Measurements from ENCODE around the gene TSPAN9.

Gene TSPAN9

DNA sequence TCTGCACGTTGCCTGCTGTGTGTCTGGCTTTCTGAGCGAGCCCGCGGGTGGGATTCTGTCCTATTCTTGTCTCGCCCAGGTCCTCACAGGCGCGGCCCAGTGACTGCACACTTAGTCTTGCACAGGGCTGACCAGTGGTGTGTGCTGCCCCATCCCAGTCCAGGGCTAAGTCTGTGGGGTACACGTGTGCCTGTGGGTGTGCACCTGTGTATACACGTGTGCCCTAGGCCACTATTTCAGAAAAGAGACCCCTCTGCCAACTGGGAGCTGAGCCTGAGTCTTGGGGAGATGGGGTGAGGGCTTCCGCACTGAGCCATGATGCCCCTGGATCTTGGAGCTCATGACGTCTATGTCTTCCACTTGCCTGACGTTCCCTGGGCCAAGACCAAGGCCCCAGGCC, 228.3 kb downstream of the TSPAN9 start:
- no peak for DNase-seq

DNA sequence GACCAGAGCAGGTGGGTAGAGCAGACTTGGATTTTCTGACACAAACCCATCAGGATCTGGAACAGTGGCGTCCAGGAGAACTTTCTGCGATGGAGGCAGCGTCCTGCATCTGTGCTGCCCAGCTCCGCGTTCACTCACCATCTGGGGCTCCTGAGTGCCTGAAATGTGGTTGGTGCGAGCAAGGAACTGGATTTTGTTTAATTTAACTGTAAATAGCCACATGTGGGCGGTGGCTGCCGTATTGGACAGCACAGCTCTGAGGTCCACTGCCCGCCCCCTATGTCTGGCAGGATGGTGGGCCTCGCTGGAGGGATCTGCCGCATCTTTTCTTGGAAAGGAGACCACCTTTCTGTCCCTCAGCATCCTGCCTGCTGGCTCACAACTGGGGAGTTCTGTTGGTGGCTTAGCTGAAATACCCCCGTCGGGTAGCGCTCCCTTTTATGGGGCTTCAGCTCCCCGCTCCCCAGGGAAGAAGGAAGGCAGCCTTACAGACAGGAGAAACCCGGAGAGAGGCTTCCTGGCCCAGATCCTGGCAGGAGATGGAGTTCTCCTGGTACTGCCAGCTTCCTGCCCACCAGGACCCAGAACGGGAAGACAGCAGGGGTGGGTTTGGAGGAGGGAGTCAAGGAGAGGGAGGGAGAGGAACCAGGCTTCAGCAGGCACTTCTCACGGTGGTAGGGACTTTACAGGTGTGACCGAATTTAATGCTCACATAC, 228.9 kb downstream of the TSPAN9 start:
- DNase-seq = no peak

- DNase-seq = no peak
Measured at GRCh38 chr12:3307389-3307788, 230.2 kb downstream of the TSPAN9 start.

- DNase-seq = no peak
Measured at GRCh38 chr12:3308063-3308462, 230.9 kb downstream of the TSPAN9 start.

GRCh38 chr12:3308609-3309008, 231.4 kb downstream of the TSPAN9 start:
- no peak for DNase-seq

- DNase-seq = no peak
Measured at GRCh38 chr12:3309805-3310204, 232.6 kb downstream of the TSPAN9 start.

DNA sequence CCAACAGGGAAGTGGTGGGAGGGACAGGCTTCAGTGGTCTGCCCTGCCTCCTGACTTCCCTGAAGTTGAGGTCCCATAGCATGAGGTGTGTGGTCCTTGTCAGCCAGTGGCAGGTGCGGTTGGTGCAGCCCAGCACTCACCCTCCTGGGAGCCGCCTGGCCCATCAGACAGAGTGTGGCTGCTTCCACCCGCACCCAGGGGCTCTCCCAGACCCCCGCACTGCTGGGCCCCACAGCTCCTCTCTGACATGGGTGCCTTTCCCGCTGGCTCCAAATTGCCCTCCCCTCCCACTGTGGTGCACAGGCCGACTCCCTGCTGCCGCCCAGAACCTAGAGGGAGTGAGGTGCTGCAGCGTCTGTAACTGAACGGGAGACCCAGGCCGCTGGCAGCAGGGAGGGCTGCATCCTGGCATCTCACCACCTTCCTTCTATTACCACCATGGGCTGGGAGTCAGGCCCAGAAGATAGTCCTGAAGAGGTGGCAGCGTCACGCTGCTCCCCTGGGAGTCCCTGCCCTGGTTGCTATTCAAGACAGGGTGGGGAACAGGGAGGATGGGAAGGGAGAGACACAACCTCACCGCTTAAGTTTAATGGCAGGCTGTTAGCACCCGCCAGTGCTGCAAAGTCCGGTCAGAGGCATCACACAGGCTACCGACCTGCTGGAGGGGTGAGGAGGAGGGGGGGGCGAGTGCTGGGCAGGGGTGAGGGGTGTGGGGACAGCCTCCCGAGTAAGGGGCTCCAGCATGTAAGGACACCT, 233.3 kb downstream of the TSPAN9 start:
- DNase-seq = peak; percentile 73

DNA sequence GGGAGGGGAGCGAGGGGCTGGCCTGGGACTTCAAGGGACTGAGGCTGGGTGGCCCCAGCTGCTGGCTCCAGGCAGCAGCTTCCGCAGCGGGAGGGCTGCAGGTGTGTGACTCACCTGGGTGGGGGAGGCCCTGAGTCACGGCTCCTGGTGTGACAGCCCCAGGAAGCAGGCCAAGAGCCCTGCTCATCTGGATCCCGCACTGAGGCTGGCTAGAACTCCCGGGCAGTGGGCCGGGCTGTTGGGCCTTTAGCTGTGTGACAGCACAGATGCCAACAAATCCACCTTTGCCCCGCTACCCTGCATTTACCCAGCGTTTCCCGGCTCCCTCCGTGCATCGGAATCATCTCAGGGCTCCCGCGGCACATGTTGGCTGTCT, 233.8 kb downstream of the TSPAN9 start:
- peak; percentile 90 for DNase-seq

DNA sequence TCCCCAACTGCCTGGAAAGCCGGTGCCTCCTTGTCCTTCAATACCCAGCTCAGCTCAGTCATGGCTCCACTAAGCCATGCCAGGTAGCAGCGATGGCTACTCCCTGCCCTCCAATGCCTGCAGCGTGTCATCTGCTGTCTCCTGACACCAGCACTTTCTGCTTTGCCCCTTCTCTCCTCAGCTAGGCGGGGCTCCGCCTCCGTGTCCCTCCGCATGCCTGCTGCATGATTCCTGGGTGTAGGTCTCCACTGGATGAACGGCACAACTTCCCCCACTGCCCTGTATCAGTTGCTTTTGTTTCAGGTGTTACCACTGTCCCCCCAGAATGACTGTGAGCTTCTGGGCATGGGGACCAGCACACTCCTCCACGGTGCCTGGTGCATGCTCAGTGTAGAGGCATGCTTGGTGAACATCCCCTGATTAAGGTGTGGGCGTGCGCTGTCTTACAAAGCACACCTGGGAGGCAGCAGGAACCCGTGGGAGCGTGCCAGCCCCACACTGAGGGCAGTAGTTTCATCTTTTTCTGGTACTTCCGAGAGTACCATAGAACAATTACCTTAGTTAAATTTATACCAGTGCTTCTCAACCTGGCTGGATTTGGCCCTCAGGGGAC, 234.4 kb downstream of the TSPAN9 start:
- no peak for DNase-seq

DNA sequence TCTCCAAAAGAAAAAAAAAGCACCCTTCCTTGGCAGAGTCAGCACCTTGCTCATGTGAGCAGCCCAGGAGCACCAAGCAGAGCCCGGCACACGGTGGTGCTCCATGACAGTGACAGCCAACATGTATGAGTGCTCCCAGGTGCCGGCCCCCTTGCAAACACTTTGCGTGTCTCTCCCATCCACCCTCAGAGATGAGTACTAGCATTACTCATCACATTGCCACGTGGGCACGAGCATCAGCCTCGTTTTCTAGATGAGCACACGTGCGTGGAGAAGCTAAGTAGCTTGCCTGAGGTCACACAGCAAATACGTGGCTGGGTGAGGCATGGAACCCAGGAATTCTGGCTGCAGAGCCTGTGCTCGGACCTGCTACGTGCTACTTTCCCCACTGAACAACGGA, 235.9 kb downstream of the TSPAN9 start:
- DNase-seq = no peak

DNA sequence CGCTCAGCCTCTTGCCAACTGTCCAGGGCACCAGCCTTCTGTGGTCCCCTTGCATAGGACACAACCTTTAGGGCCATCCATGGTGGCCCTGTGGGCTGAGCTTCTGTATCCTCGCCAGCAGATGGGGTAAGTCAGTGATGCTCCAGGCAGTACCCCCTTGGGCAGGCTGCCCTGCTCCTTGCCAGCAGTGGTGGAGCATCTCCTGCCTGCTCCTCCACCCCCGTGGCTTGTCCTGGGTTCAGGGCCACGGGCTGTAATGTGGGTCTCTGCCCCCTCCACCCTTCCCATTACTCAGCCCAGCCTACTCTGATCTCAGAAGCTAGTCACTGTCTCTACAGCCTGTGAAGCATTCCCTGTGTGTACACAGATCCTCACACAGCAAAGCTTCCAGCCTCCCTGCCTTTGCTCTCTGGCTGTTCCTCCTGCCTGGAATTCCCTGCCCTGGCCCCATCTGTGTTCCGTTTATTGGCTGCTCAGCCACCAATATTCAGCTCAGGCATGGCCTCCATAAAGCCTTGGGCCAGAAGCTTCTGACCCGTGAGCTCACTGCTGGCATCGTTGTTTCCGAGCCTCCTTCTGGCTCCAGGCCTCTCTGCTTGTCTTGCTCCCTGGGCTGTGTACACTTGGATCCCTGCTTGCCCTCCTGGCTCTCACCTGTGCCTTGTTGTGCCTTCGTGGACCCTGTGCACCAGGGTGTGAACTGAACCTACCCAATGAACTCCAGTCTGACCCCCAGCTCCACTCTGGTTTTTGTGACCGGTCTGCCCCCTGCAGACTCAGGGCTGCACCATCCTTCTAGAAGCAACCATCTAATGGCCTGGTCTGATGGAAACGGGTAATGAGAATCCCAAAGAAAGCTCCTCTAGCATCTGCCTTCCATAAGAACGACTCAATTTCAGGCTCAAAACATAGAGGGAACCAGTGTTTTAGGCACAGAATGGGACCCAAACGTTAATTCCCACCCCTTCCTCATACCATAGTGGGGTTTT, 236.8 kb downstream of the TSPAN9 start:
- peak; percentile 55 for DNase-seq

- peak; percentile 80 for DNase-seq
Measured at GRCh38 chr12:3315201-3315661, 238.1 kb downstream of the TSPAN9 start.

GRCh38 chr12:3316776-3317480, 239.7 kb downstream of the TSPAN9 start:
- no peak for DNase-seq

DNA sequence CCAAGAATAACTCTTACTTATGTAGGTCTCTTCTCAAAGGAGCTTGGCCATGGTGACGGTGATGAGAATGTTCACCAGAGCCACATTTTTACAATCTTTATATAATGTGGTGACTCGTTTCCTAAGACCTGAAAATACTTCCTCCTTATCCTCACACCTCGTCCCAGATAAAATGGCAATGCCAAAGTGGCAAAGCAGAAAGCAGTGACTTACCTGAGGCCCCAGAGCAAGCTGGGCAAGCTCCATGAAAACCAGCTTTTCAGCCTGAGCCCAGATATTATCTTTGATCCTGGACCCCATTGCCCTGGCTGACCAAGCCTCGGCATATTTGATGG, 240.3 kb downstream of the TSPAN9 start:
- DNase-seq = no peak

GRCh38 chr12:3317841-3318501, 240.8 kb downstream of the TSPAN9 start:
- no peak for DNase-seq

DNA sequence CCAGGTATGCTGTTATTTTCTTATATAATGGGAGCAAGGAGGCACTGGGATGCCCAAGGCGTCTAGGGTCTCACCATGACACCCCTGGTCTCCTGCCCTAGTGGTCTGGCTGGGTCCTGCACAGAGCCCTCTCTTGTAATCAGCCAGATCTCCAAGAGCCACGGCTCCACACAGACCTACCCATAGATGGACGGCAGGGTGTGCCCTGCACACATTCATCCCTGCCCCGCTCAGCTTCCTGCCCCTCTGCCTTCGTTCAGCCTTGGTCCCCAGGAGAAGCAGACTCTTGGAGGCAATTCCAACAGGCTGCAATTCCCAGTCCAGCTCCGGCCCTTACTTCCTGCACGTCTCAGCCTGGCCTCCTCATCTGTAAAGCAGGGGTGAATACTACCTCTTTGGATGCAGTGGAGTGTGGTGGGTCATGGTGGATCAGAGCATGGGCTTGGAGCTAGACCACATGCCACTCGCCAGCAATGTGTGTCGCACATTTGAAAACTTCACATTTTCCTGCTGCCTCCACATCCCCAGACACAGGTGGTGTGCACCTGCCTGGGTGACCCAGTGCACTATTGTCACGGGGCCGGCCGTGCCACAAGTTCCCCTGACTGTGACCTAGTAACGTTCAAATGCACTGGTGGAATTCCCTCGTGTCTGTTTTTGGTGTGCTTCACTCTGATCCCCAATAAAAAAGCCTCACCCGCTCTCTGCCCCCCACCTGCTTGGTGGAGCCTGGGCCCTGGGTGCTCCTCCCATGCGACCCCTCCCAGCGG, 242.7 kb downstream of the TSPAN9 start:
- DNase-seq = no peak

GRCh38 chr12:3320881-3321509, 243.8 kb downstream of the TSPAN9 start:
- no peak for DNase-seq

- DNase-seq = no peak
Measured at GRCh38 chr12:3321881-3322280, 244.7 kb downstream of the TSPAN9 start.

DNA sequence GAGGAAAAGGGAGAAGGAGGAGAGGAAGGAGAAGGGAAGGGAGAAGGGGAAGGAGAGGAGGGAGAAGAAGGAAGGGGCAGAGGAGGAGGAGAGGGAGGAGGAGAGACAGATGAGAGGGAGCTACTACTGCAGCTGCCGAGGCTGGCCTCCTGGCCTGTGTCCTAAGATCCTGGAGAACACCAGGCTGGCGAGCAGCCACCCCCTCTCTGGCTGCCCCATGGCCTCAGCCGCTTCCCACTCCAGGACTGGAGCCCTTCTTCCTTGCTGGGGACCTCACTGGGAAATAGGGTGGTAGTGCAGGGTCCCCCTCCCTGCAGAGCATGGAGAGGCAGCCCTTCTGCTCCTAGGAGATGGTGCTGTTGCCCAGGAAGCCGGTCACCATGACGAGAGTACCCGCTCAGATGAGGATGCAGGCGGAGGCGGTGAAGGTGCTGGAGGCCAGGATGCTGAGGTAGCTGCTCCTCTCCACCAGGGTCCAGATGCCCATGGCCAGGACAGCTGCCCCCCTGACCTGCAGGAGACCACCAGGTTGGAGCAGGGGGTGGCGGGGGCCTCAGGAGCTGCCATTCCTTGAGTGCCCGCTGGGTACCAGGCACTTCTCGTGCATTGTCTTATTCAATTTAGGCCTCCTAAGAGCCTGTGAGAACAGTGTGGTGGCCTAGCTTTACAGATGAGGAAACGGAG, 246.0 kb downstream of the TSPAN9 start:
- DNase-seq = no peak

GRCh38 chr12:3325736-3326135, 248.6 kb downstream of the TSPAN9 start:
- DNase-seq = no peak

All from NCI-H345 (cell line).